ENCODE measurements around the gene OSCAR. TPM values are rescaled to one million over a fixed set of nuclear protein-coding genes. Genes with fewer than 3 reads are reported as not detected.

Gene OSCAR
- total and polyA plus RNA-seq, 2 of the 13 experiments (the other 11 are each of a cell fraction or from before 2014, with no cell fraction given), result 1.9 TPM; not detected in 1

DNA sequence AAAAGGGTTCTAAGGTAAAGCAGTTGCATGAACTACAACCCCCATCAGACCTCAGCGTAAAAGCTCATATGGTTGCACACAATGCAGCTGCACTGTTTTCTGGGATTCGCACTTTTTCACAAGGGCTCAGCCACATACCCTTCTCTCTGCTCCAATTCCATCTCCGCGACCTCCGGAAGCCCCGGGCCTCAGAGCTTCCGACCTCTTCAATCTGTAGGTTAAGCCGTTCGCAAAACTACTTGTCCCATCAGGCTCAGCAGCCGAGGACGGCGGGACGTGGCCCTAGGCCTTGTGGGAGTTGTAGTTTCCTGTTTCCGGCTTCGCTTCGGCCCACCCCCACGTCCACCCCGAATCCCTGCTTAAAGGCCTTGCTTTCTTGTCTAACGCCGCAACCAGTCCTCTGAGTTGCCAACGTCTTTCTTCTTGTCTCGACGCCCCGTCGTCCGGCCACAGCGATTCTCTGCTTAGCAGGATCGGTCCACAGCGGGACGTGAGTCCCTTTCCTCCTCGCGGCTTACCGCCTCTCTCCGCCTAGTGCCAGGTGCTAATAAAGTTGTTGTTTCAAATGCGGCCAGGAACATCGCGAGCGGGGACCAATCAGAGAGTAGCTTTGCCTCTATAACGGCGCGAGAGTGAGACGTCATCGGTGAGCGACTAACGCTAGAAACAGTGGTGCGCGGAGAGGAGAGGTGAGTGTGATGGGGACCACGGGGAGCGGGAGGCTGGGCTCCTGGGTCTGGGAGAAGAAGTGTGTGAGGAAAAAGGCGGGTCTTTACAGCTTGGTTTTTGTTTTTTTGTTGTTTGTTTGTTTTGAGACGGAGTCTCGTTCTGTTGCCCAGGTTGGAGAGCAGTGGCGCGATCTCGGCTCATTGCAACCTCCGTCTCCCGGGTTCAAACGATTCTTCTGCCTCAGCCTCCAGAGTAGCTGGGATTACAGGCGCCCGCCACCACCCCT lies 14.8 kb upstream of the OSCAR start, which contains the start of the genes PRPF31 and TFPT (continued):
- TF ChIP-seq, protein P1, sequence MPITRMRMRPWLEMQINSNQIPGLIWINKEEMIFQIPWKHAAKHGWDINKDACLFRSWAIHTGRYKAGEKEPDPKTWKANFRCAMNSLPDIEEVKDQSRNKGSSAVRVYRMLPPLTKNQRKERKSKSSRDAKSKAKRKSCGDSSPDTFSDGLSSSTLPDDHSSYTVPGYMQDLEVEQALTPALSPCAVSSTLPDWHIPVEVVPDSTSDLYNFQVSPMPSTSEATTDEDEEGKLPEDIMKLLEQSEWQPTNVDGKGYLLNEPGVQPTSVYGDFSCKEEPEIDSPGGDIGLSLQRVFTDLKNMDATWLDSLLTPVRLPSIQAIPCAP (CRISPR knock-in tag; IDR thresholded peaks at IDR 0.05; ENCODE audit: low read depth), result 0 out of 2 replicates have a peak, but pooled peaks have one; percentile 71
- TF ChIP-seq POLR2G (IDR thresholded peaks at IDR 0.05; ENCODE audit: low read depth, low read length), result peak; percentile 94
- no peak for TF ChIP-seq THYN1 (CRISPR knock-in tag; IDR thresholded peaks at IDR 0.05; ENCODE audit: borderline replicate concordance, low read depth)
- no peak for TF ChIP-seq SATB2 (CRISPR knock-in tag; IDR thresholded peaks at IDR 0.05)
- TF ChIP-seq, protein P2, sequence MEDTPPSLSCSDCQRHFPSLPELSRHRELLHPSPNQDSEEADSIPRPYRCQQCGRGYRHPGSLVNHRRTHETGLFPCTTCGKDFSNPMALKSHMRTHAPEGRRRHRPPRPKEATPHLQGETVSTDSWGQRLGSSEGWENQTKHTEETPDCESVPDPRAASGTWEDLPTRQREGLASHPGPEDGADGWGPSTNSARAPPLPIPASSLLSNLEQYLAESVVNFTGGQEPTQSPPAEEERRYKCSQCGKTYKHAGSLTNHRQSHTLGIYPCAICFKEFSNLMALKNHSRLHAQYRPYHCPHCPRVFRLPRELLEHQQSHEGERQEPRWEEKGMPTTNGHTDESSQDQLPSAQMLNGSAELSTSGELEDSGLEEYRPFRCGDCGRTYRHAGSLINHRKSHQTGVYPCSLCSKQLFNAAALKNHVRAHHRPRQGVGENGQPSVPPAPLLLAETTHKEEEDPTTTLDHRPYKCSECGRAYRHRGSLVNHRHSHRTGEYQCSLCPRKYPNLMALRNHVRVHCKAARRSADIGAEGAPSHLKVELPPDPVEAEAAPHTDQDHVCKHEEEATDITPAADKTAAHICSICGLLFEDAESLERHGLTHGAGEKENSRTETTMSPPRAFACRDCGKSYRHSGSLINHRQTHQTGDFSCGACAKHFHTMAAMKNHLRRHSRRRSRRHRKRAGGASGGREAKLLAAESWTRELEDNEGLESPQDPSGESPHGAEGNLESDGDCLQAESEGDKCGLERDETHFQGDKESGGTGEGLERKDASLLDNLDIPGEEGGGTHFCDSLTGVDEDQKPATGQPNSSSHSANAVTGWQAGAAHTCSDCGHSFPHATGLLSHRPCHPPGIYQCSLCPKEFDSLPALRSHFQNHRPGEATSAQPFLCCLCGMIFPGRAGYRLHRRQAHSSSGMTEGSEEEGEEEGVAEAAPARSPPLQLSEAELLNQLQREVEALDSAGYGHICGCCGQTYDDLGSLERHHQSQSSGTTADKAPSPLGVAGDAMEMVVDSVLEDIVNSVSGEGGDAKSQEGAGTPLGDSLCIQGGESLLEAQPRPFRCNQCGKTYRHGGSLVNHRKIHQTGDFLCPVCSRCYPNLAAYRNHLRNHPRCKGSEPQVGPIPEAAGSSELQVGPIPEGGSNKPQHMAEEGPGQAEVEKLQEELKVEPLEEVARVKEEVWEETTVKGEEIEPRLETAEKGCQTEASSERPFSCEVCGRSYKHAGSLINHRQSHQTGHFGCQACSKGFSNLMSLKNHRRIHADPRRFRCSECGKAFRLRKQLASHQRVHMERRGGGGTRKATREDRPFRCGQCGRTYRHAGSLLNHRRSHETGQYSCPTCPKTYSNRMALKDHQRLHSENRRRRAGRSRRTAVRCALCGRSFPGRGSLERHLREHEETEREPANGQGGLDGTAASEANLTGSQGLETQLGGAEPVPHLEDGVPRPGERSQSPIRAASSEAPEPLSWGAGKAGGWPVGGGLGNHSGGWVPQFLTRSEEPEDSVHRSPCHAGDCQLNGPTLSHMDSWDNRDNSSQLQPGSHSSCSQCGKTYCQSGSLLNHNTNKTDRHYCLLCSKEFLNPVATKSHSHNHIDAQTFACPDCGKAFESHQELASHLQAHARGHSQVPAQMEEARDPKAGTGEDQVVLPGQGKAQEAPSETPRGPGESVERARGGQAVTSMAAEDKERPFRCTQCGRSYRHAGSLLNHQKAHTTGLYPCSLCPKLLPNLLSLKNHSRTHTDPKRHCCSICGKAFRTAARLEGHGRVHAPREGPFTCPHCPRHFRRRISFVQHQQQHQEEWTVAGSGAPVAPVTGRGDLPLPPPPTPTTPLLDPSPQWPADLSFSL (CRISPR knock-in tag; IDR thresholded peaks at IDR 0.05), result no peak
- TF ChIP-seq, protein P3, sequence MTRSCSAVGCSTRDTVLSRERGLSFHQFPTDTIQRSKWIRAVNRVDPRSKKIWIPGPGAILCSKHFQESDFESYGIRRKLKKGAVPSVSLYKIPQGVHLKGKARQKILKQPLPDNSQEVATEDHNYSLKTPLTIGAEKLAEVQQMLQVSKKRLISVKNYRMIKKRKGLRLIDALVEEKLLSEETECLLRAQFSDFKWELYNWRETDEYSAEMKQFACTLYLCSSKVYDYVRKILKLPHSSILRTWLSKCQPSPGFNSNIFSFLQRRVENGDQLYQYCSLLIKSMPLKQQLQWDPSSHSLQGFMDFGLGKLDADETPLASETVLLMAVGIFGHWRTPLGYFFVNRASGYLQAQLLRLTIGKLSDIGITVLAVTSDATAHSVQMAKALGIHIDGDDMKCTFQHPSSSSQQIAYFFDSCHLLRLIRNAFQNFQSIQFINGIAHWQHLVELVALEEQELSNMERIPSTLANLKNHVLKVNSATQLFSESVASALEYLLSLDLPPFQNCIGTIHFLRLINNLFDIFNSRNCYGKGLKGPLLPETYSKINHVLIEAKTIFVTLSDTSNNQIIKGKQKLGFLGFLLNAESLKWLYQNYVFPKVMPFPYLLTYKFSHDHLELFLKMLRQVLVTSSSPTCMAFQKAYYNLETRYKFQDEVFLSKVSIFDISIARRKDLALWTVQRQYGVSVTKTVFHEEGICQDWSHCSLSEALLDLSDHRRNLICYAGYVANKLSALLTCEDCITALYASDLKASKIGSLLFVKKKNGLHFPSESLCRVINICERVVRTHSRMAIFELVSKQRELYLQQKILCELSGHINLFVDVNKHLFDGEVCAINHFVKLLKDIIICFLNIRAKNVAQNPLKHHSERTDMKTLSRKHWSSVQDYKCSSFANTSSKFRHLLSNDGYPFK (CRISPR knock-in tag; IDR thresholded peaks at IDR 0.05; ENCODE audit: borderline replicate concordance), result peak; percentile 97
- TF ChIP-seq ZNF234 (CRISPR knock-in tag; conservative IDR thresholded peaks at IDR 0.05), result no peak
- TF ChIP-seq HMG20A (CRISPR knock-in tag; IDR thresholded peaks at IDR 0.05; ENCODE audit: borderline replicate concordance), result no peak
- TF ChIP-seq ZNF121 (CRISPR knock-in tag; IDR thresholded peaks at IDR 0.05), result peak; percentile 51; the same call in 1 of the 2 replicates
